Ramos (cell line): Measurements from ENCODE around the gene TMEM132A.

ENCODE experiments used
- in situ Hi-C: fragments of 300-500 bp; cut with MboI; formaldehyde crosslinking; loops from one replicate; pipeline ENCODE4 v1.14.3; 2022; ENCODE audit warnings: low sequenced_read_pairs; ENCODE audit not compliant: unreplicated experiment

The TMEM132A gene

GRCh38 chr11:60932605-60933356, 8.5 kb downstream of the TMEM132A start:
- in situ Hi-C loops = no loop called here

DNA sequence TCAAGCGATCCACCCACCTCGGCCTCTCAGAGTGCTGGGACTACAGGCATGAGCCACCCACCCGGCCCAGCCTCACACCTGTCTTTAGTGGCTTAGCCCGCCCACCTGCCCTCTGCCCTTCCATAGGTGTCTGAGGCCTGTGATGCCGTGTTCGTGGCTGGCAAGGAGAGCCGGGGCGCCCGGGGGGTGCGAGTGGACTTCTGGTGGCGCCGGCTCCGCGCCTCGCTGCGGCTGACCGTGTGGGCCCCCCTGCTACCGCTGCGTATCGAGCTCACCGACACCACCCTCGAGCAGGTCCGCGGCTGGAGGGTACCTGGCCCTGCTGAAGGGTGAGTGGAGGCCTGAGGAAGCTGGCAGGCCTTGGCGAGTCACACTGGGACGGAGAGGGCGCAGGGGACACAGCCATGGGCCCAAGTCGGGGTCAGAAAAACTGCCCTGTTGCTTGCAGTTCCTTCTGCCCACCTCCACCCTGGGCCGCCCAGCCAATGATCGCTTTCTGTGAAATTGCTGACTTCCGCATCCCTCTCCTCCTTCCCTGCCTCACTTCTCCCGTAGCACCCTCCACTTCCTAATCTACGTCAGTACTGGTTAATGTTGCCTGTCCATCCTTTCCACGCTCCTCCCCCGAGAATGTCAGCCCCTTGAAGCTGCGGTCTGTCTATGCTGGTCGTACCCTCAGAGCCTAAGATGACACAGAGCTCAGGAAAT, 9.3 kb downstream of the TMEM132A start:
- in situ Hi-C loops = no loop called here

- in situ Hi-C loops = no loop called here
Observed at GRCh38 chr11:60934124-60934789, 10.0 kb downstream of the TMEM132A start.

- in situ Hi-C loops = no loop called here
Observed at GRCh38 chr11:60934790-60935605, 10.7 kb downstream of the TMEM132A start.

- in situ Hi-C loops = no loop called here
Observed at GRCh38 chr11:60935676-60936442, 11.6 kb downstream of the TMEM132A start.

- in situ Hi-C loops = no loop called here
Observed at GRCh38 chr11:60936467-60937143, 12.3 kb downstream of the TMEM132A start.

DNA sequence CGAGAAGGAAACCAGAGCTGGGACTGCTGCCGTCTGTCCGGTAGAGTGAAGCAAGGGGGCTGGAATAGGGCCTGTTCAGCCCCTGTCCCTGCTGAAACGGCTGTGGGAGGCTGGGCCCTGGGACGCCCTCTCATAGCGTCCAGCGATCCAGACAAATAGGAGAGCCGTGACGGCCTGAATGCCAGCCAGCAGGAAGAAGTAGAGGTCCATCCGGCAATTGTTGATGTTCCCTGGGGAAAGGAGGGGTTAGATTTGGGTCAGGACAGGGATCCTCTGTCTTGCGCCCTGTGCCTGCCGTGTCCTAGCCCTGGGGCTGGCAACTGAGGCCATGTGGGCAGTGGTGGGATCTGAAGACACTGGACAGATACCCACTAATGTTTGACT, 12.9 kb downstream of the TMEM132A start:
- in situ Hi-C loops = no loop called here

- in situ Hi-C loops = no loop called here
Observed at GRCh38 chr11:60937811-60938210, 13.6 kb downstream of the TMEM132A start.

DNA sequence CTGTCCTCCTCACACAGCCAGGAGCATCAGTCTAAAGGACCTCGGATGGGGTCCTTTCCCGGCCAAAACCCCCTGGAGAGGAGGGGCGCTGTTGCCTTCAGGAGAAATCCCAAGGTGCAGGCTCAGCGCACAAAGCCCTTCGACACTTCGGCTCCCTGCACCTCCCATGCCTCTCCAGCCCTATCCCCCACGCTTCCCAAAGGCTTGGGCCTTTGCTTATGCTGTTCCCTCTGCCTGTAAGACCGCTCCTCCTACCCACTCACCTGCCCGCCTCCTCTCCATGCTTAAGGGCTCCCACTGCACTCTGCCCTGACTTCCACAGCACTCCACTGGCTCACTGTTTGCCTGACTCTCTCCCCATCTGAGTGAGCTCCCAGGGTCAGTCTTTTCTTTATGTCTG, 14.2 kb downstream of the TMEM132A start:
- in situ Hi-C loops = no loop called here

DNA sequence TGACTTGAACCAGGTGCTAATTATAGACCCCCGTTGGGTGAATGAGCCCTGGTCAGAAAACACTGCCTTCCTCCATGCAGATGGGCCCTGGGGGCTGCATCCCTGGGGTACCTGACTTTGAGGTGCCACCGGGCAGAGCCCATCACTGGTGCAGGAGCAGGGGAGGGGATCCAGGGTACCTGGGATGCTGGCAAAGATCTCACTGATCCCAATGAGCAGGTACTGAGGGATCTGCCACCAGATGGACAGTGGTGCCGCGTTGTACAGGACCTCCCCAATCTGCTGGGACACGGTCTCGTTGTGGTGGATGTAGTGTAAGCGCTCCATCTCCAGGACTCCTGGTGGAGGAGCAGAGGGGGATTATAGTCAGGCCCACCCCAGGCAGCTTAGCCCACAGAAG, 15.0 kb downstream of the TMEM132A start:
- in situ Hi-C loops = no loop called here

DNA sequence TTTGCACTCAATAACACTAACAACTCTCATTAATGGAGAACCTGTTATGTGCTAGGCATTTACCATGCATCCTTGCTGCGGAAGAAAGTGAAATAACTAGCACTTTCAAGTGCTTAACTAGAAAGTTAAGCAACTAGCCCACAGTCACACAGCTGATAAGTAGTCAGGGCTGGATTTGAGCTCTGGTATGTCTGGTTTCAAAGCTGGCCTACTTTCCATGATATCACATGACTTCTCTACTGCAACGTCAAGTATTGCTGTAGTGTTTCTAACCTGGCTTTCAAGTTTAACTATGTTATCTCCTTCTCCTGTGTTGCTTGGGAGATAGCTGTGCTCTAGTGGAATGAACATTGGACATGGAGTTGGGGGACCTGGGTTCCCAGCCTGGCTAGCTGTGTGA, 15.6 kb downstream of the TMEM132A start:
- in situ Hi-C loops = no loop called here

- in situ Hi-C loops = no loop called here
Observed at GRCh38 chr11:60941371-60942119, 17.3 kb downstream of the TMEM132A start.

DNA sequence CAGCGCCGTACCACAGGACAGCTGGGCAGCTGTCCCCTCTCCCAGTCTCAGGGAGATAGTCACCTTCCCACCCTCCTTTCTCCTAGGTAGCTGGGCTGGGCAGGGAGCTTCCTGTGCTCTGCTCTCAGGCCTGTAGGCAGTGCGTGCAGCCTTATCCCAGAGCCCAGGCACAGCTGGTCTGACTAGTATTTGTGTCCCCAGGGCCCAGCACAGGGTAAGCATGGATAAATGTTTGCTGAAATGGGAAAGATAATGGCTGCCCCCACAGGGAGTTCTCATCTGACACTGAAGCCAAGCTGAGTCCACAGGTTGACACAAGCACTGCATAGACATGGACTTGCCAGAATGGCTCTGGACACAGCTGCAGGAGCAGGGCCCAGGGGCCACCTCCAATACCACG, 18.0 kb downstream of the TMEM132A start:
- in situ Hi-C loops = no loop called here

- in situ Hi-C loops = no loop called here
Observed at GRCh38 chr11:60942970-60943565, 18.8 kb downstream of the TMEM132A start.

- in situ Hi-C loops = no loop called here
Observed at GRCh38 chr11:60944490-60945294, 20.4 kb downstream of the TMEM132A start.

DNA sequence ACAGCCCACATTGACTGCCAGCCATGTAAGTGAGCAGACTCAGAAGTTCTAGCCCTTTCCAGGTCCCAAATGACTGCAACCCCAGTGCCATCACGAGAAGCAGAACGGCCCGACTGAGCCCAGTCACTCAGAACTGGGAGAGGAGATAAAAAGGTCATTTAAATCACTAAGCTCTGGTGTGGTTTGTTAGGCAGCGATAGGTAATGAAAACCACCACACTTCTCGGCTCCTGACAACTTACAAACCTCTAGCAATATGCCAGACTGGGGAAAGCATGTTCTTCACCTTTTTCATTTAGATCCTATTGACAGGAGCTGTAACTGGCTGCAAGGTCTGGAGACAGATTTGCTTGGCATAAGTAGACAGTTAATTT, 21.0 kb downstream of the TMEM132A start:
- in situ Hi-C loops = no loop called here

DNA sequence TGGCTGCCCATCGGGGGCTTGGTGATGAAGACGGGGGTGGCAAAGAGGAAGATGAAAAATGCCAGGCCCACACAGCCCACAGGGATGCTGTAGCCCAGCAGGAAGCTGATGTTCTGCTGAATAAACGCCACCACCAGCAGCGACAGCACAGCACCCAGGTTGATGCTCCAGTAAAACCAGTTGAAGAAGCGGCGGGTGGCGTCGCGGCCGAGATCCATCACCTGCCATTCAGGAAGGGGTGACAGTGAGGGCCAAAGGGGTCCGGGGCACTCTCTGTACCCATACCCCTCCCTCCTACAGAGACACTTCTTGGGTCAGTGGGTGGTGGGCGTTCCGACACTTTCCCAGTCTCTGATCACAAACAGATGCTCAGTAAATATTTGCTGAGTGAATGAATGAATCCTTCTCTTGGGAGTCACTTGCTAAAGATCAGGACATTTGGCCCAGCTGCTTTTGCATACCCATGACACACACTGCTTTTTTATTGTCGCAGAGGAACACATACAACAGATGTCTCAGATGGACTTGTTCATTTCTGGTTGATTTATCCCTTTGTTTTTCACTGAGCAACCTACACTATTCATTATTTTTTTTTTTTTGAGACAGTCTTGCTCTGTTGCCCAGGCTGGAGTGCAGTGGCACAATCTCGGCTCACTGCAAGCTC, 22.5 kb downstream of the TMEM132A start:
- in situ Hi-C loops = no loop called here
